Keratinocyte (primary cell): ENCODE data around the gene OR2C3.

ENCODE experiments used
- EZH2 ChIP-seq: IDR thresholded peaks from one replicate; pipeline ENCODE4 v1.6.1; 2012; ENCODE audit warnings: inconsistent platforms, mild to moderate bottlenecking, low read length, moderate library complexity
- TF ChIP-seq, protein P1 (sequence below), 3 experiments: IDR thresholded peaks in 1 of 3; conservative IDR thresholded peaks in 1 of 3; optimal IDR thresholded peaks in 1 of 3; 2 replicates in 2 of 3; 3 replicates in 1 of 3; pipeline versions ENCODE3 to v1.5.1; 2011; ENCODE audit warnings: low read length in 3 of 3, mild to moderate bottlenecking in 3 of 3, moderate library complexity in 2 of 3, control low read depth in 1 of 3, inconsistent platforms in 1 of 3; ENCODE audit not compliant: insufficient read depth in 2 of 3; ENCODE audit errors: extremely low read depth in 1 of 3

DNA sequence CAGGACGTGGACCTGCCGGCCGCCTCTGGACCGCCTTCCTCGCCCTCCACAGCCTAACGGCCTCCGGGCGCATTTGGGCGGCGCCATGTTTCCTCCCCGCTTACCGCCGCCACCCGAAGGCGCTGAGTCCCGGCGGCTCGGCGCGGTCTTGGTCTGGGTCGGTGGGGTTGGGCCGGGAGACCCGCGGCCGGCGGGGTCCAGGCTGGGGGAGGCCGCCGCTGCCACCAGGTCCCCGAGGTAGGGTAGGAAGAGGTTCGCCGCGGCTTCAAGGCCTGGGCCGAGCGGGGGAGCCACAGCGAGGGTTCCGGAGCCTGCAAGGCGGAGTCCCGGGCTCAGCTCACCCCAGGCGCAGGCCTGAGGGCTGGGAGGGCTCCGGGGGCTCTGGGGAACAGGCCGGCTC lies 5.5 kb downstream of the OR2C3 start:
- TF ChIP-seq, protein P1, sequence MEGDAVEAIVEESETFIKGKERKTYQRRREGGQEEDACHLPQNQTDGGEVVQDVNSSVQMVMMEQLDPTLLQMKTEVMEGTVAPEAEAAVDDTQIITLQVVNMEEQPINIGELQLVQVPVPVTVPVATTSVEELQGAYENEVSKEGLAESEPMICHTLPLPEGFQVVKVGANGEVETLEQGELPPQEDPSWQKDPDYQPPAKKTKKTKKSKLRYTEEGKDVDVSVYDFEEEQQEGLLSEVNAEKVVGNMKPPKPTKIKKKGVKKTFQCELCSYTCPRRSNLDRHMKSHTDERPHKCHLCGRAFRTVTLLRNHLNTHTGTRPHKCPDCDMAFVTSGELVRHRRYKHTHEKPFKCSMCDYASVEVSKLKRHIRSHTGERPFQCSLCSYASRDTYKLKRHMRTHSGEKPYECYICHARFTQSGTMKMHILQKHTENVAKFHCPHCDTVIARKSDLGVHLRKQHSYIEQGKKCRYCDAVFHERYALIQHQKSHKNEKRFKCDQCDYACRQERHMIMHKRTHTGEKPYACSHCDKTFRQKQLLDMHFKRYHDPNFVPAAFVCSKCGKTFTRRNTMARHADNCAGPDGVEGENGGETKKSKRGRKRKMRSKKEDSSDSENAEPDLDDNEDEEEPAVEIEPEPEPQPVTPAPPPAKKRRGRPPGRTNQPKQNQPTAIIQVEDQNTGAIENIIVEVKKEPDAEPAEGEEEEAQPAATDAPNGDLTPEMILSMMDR (optimal IDR thresholded peaks at IDR 0.05 in 1 of 3, IDR thresholded peaks at IDR 0.05 in 1 of 3, conservative IDR thresholded peaks at IDR 0.05 in 1 of 3; ENCODE audit: extremely low read depth in 1 of 3, insufficient read depth in 2 of 3, low read length in 3 of 3): no peak
- TF ChIP-seq EZH2: no peak
